GM12891 (cell line): ENCODE measurements around the gene ABCC4.

Experiments used
- POLR2A ChIP-seq: IDR thresholded peaks from 2 replicates; pipeline ENCODE4 v1.6.1; 2011; ENCODE audit warnings: low read depth, low read length, control low read depth
- POLR2AphosphoS5 ChIP-seq: IDR thresholded peaks from 2 replicates; pipeline ENCODE4 v1.6.1; 2011; ENCODE audit warnings: low read depth, low read length, control low read depth
- SPI1 ChIP-seq: IDR thresholded peaks from 2 replicates; pipeline ENCODE4 v1.6.1; 2011; ENCODE audit warnings: low read depth, low read length, control low read depth
- TAF1 ChIP-seq: IDR thresholded peaks from 2 replicates; pipeline ENCODE4 v1.6.1; 2011; ENCODE audit warnings: low read depth, low read length, control low read depth

GRCh38 chr13:95074820-95075219 is 226.4 kb downstream of the ABCC4 start:
- TF ChIP-seq POLR2AphosphoS5 (no peak), POLR2A (no peak), SPI1 (no peak), TAF1 (no peak)
